ENCODE results near the gene DLX4.
A peak's percentile ranks its signal among the peaks of the same experiment; 100 is the strongest.

Gene DLX4

GRCh38 chr17:49936386-49936785 lies 32.6 kb upstream of the DLX4 start:
- H3K27ac Mint-ChIP-seq: no peak overlapping the region
- no peak overlapping the region for H3K4me3 Mint-ChIP-seq
- no peaks in the 10 kb centered on the region for H3K36me3 Mint-ChIP-seq
- H3K4me1 Mint-ChIP-seq: no peaks in the 10 kb centered on the region
- ATAC-seq: no peak
- H3K9me3 Mint-ChIP-seq: no peaks in the 10 kb centered on the region
- DNase-seq (ENCODE audit: low spot score in 2 of 2): no peak

- no peak for ATAC-seq
- H3K4me3 Mint-ChIP-seq: no peak overlapping the region
- H3K27ac Mint-ChIP-seq: no peak overlapping the region
- H3K36me3 Mint-ChIP-seq: no peaks in the 10 kb centered on the region
- H3K4me1 Mint-ChIP-seq: no peaks in the 10 kb centered on the region
- H3K9me3 Mint-ChIP-seq: no peaks in the 10 kb centered on the region
- DNase-seq (ENCODE audit: low spot score in 2 of 2): no peak
Measured at GRCh38 chr17:49939318-49939717, 29.7 kb upstream of the DLX4 start.

- ATAC-seq: no peak
- Mint-ChIP-seq H3K4me1 (no peaks in the 10 kb centered on the region), H3K9me3 (no peaks in the 10 kb centered on the region)
Measured at GRCh38 chr17:49941427-49941826, 27.6 kb upstream of the DLX4 start.

GRCh38 chr17:49942947-49943346 lies 26.0 kb upstream of the DLX4 start:
- H3K27ac Mint-ChIP-seq: no peak overlapping the region
- ATAC-seq (no peak), DNase-seq (ENCODE audit: low spot score in 2 of 2) (no peak)
- H3K4me3 Mint-ChIP-seq: no peak overlapping the region
- H3K4me1 Mint-ChIP-seq: no peaks in the 10 kb centered on the region
- no peaks in the 10 kb centered on the region for H3K36me3 Mint-ChIP-seq
- H3K9me3 Mint-ChIP-seq: no peaks in the 10 kb centered on the region

More at GRCh38 chr17:49941427-49941826, 27.6 kb upstream of the DLX4 start:
- no peaks in the 10 kb centered on the region for H3K36me3 Mint-ChIP-seq
- no peak for DNase-seq (ENCODE audit: low spot score in 2 of 2)
- no peak overlapping the region for H3K4me3 Mint-ChIP-seq
- H3K27ac Mint-ChIP-seq: no peak overlapping the region

GRCh38 chr17:49944273-49944870 lies 24.6 kb upstream of the DLX4 start:
- H3K9me3 Mint-ChIP-seq: no peaks in the 10 kb centered on the region
- no peak overlapping the region for H3K4me3 Mint-ChIP-seq
- no peak for DNase-seq (ENCODE audit: low spot score in 2 of 2)
- no peaks in the 10 kb centered on the region for H3K36me3 Mint-ChIP-seq
- no peaks in the 10 kb centered on the region for H3K4me1 Mint-ChIP-seq
- no peak for ATAC-seq
- no peak overlapping the region for H3K27ac Mint-ChIP-seq

GRCh38 chr17:49946208-49946607 lies 22.8 kb upstream of the DLX4 start:
- DNase-seq (ENCODE audit: low spot score in 2 of 2) (no peak), ATAC-seq (no peak)
- Mint-ChIP-seq H3K9me3 (no peaks in the 10 kb centered on the region), H3K4me3 (no peak overlapping the region), H3K36me3 (no peaks in the 10 kb centered on the region), H3K4me1 (no peaks in the 10 kb centered on the region), H3K27ac (no peak overlapping the region)

GRCh38 chr17:49946964-49947584 lies 21.9 kb upstream of the DLX4 start:
- no peaks in the 10 kb centered on the region for H3K36me3 Mint-ChIP-seq
- no peak for ATAC-seq
- no peaks in the 10 kb centered on the region for H3K9me3 Mint-ChIP-seq
- no peak overlapping the region for H3K4me3 Mint-ChIP-seq
- no peak overlapping the region for H3K27ac Mint-ChIP-seq
- no peaks in the 10 kb centered on the region for H3K4me1 Mint-ChIP-seq
- DNase-seq (ENCODE audit: low spot score in 2 of 2): no peak

GRCh38 chr17:49949634-49950033 lies 19.4 kb upstream of the DLX4 start:
- no peak overlapping the region for H3K27ac Mint-ChIP-seq
- ATAC-seq: no peak
- no peaks in the 10 kb centered on the region for H3K36me3 Mint-ChIP-seq
- no peaks in the 10 kb centered on the region for H3K9me3 Mint-ChIP-seq
- H3K4me1 Mint-ChIP-seq: no peaks in the 10 kb centered on the region
- no peak for DNase-seq (ENCODE audit: low spot score in 2 of 2)
- H3K4me3 Mint-ChIP-seq: no peak overlapping the region

GRCh38 chr17:49951362-49952082 lies 17.5 kb upstream of the DLX4 start:
- no peak for DNase-seq (ENCODE audit: low spot score in 2 of 2)
- H3K9me3 Mint-ChIP-seq: no peaks in the 10 kb centered on the region
- no peak overlapping the region for H3K4me3 Mint-ChIP-seq
- no peak for ATAC-seq
- no peaks in the 10 kb centered on the region for H3K36me3 Mint-ChIP-seq
- no peaks in the 10 kb centered on the region for H3K4me1 Mint-ChIP-seq
- no peak overlapping the region for H3K27ac Mint-ChIP-seq

GRCh38 chr17:49952209-49952911 lies 16.6 kb upstream of the DLX4 start:
- peak; percentile 87 for ATAC-seq
- Mint-ChIP-seq H3K4me3 (no peak overlapping the region), H3K4me1 (no peaks in the 10 kb centered on the region), H3K27ac (no peak overlapping the region), H3K36me3 (no peaks in the 10 kb centered on the region), H3K9me3 (no peaks in the 10 kb centered on the region)
- DNase-seq (ENCODE audit: low spot score in 2 of 2): peak; percentile 74 to 89

- H3K4me3 Mint-ChIP-seq: no peak overlapping the region
- no peak for DNase-seq (ENCODE audit: low spot score in 2 of 2)
- no peaks in the 10 kb centered on the region for H3K4me1 Mint-ChIP-seq
- H3K36me3 Mint-ChIP-seq: no peaks in the 10 kb centered on the region
- no peaks in the 10 kb centered on the region for H3K9me3 Mint-ChIP-seq
- H3K27ac Mint-ChIP-seq: no peak overlapping the region
- peak; percentile 42 for ATAC-seq
Measured at GRCh38 chr17:49952912-49953497, 16.0 kb upstream of the DLX4 start.

GRCh38 chr17:49955157-49955556 lies 13.8 kb upstream of the DLX4 start:
- Mint-ChIP-seq H3K4me3 (no peak overlapping the region), H3K9me3 (no peaks in the 10 kb centered on the region), H3K27ac (no peak overlapping the region), H3K4me1 (no peaks in the 10 kb centered on the region), H3K36me3 (no peaks in the 10 kb centered on the region)
- DNase-seq (ENCODE audit: low spot score in 2 of 2) (no peak), ATAC-seq (peak; percentile 53)

GRCh38 chr17:49956780-49957179 lies 12.2 kb upstream of the DLX4 start:
- ATAC-seq: no peak
- Mint-ChIP-seq H3K27ac (no peak overlapping the region), H3K4me3 (no peak overlapping the region), H3K36me3 (no peaks in the 10 kb centered on the region), H3K4me1 (no peaks in the 10 kb centered on the region), H3K9me3 (no peaks in the 10 kb centered on the region)
- DNase-seq (ENCODE audit: low spot score in 2 of 2): no peak

- no peak for DNase-seq (ENCODE audit: low spot score in 2 of 2)
- Mint-ChIP-seq H3K27ac (no peak overlapping the region), H3K9me3 (no peaks in the 10 kb centered on the region), H3K4me1 (no peaks in the 10 kb centered on the region), H3K36me3 (no peaks in the 10 kb centered on the region), H3K4me3 (no peak overlapping the region)
- ATAC-seq: no peak
Measured at GRCh38 chr17:49957350-49957749, 11.6 kb upstream of the DLX4 start.

- ATAC-seq: no peak
- Mint-ChIP-seq H3K36me3 (no peaks in the 10 kb centered on the region), H3K4me1 (peaks cover 6% of the 10 kb centered on the region), H3K27ac (no peak overlapping the region), H3K9me3 (no peaks in the 10 kb centered on the region), H3K4me3 (no peak overlapping the region)
- no peak for DNase-seq (ENCODE audit: low spot score in 2 of 2)
Measured at GRCh38 chr17:49958723-49959122, 10.3 kb upstream of the DLX4 start.
